Stomach (tissue), 9 donors: ENCODE results near the gene RETREG3. TPM values are rescaled to one million over a fixed set of nuclear protein-coding genes. Genes with fewer than 3 reads are reported as not detected.
A peak's percentile ranks its signal among the peaks of the same experiment; 100 is the strongest.
"Not testable (repeated sequence)": the region's sequence is repeated elsewhere in the genome, so short reads cannot be mapped to it uniquely, and the experiment has no call there.

Experiments used
- DNase-seq, 2 donors: peaks; one replicate each; pipeline versions ENCODE4 v3.0.0 to v3.0.0-alpha.2; 2013 to 2019
- H3K27ac ChIP-seq, 5 donors: fragments of 200-600 bp in 4 of 5; sonication (generic) in 4 of 5; one replicate each; pipeline ENCODE4 v1.5.1; 2013 to 2019; ENCODE audit warnings: mild to moderate bottlenecking in 1 of 5, moderate library complexity in 1 of 5
- H3K27me3 ChIP-seq, 3 donors: fragments of 200-600 bp; sonication (generic); one replicate each; pipeline ENCODE4 v1.5.1; 2017 to 2019; ENCODE audit warnings: mixed run types in 1 of 3
- H3K36me3 ChIP-seq, 4 donors: fragments of 200-600 bp; sonication (generic); 1 replicate in 3 of 4; 2 replicates in 1 of 4; pipeline ENCODE4 v1.5.1; 2016 to 2019
- H3K4me1 ChIP-seq, 4 donors: fragments of 200-600 bp; sonication (generic); one replicate each; pipeline ENCODE4 v1.5.1; 2016 to 2019
- H3K4me3 ChIP-seq, 4 donors: fragments of 200-600 bp; sonication (generic) in 3 of 4; one replicate each; pipeline ENCODE4 v1.5.1; 2016 to 2019; ENCODE audit warnings: mild to moderate bottlenecking in 1 of 4
- H3K9me3 ChIP-seq, 4 donors: fragments of 200-600 bp; sonication (generic); one replicate each; pipeline ENCODE4 v1.5.1; 2016 to 2019
- EP300 ChIP-seq: sonication (generic); formaldehyde crosslinking; IDR thresholded peaks from one replicate; pipeline ENCODE4 v1.6.1; 2017; ENCODE audit warnings: antibody characterized with exemption
- POLR2A ChIP-seq, 4 donors: fragments of 450-650 bp; IDR thresholded peaks; one replicate each; pipeline ENCODE4 v1.6.1; 2016; ENCODE audit warnings: antibody characterized with exemption in 4 of 4, control low read depth in 2 of 4, mild to moderate bottlenecking in 1 of 4, moderate library complexity in 1 of 4
- POLR2AphosphoS5 ChIP-seq, 3 donors: sonication (generic); formaldehyde crosslinking; IDR thresholded peaks; one replicate each; pipeline ENCODE4 v1.6.1; 2016; ENCODE audit warnings: antibody characterized with exemption in 3 of 3
- WGBS, 5 donors: extraction: QIAGEN DNeasy Blood & Tissue Kit in 3 of 5; methylation state at CpG; one replicate each; pipeline versions ENCODE4 v1.1.5 to v1.1.7; 2013 to 2018; 5-methylcytosine and 5-hydroxymethylcytosine counted together
- intact Hi-C: fragments of 100-400 bp; cut with DNase I; formaldehyde crosslinking; loops from one replicate; pipeline ENCODE4 v1.15.1; 2023; ENCODE audit warnings: low total_unique reads
- polyA plus RNA-seq, 3 donors: library from polyadenylated mRNA; stranded (reverse); fragments of 200-250 nt; gene quantifications; one replicate each; pipeline ENCODE4 v1.2.3, GENCODE V29; 2013
- total RNA-seq, 5 donors: library from RNA; depleted of rRNA; stranded (reverse); fragments of >200 nt; gene quantifications; one replicate each; pipeline versions ENCODE4 v1.1.0 to v1.2.3, GENCODE V29; 2014 to 2016
- TF ChIP-seq, protein P1 (sequence below), 7 experiments: fragments of 450-650 bp in 4 of 7; fragments of 200-600 bp in 3 of 7; sonication (generic) in 3 of 7; IDR thresholded peaks; one replicate each; pipeline ENCODE4 v1.5.1; 2016 to 2019; ENCODE audit warnings: antibody characterized with exemption in 7 of 7, control low read depth in 2 of 7, mild to moderate bottlenecking in 1 of 7
- donor health status: healthy with polysubstance abuse.
- donor health status: Bipolar disorder and iron deficiency.
- donor health status: healthy.

The RETREG3 gene
- total and polyA plus RNA-seq, 8 donors, result 9.5 to 74.8 (median 25.5) TPM

DNA sequence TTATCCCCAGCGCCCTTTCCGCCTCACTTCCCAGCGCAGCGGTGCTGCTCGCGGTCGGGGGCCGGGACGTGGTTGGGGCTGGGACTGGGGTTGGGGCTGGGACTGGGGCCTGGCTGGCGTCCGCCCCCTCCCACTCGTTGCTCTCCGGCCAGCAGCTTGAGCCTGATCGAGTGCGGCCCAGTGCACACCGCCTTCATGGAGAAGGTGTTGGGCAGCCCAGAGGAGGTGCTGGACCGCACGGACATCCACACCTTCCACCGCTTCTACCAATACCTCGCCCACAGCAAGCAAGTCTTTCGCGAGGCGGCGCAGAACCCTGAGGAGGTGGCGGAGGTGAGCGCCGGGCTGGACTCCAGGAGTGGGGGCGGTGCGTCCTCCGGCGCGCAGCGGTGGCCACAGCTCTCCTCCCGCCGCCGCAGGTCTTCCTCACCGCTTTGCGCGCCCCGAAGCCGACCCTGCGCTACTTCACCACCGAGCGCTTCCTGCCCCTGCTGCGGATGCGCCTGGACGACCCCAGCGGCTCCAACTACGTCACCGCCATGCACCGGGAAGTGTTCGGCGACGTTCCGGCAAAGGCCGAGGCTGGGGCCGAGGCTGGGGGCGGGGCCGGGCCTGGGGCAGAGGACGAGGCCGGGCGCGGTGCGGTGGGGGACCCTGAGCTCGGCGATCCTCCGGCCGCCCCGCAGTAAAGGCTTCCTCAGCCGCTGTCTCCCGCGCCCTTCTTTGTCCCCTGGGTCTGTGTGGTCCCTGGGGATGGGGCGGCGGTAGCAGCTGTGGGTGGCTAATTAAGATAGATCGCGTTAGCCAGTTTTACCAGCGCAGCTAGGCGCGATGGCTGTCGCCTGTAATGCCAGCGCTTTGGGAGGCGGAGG is 54.7 kb downstream of the RETREG3 start:
- 0 to 1% (median 0%) methylated on average over 30 to 82 of the region's 82 CpGs for WGBS, 5 donors
- H3K4me3 ChIP-seq, result peak overlapping the region; percentile 66 to 86 (median 76)
- TF ChIP-seq, protein P1, sequence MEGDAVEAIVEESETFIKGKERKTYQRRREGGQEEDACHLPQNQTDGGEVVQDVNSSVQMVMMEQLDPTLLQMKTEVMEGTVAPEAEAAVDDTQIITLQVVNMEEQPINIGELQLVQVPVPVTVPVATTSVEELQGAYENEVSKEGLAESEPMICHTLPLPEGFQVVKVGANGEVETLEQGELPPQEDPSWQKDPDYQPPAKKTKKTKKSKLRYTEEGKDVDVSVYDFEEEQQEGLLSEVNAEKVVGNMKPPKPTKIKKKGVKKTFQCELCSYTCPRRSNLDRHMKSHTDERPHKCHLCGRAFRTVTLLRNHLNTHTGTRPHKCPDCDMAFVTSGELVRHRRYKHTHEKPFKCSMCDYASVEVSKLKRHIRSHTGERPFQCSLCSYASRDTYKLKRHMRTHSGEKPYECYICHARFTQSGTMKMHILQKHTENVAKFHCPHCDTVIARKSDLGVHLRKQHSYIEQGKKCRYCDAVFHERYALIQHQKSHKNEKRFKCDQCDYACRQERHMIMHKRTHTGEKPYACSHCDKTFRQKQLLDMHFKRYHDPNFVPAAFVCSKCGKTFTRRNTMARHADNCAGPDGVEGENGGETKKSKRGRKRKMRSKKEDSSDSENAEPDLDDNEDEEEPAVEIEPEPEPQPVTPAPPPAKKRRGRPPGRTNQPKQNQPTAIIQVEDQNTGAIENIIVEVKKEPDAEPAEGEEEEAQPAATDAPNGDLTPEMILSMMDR (IDR thresholded peaks at IDR 0.05), result no peak
- peak; percentile 69 to 97 (median 94) for TF ChIP-seq POLR2AphosphoS5 (IDR thresholded peaks at IDR 0.05)
- peak in 2 of 4 donors; percentile 65 to 68 for TF ChIP-seq POLR2A (IDR thresholded peaks at IDR 0.05)
- TF ChIP-seq EP300, result no peak
- intact Hi-C loops, result no loop called here
- DNase-seq, result peak; percentile 88 to 97
- H3K9me3 ChIP-seq, result no peaks in the 10 kb centered on the region
- peak overlapping the region; percentile 88 to 93 (median 91) for H3K27ac ChIP-seq
- peaks cover 0 to 14% (median 6%) of the 10 kb centered on the region in 4 donors for H3K36me3 ChIP-seq
- peaks cover 19 to 40% (median 34%) of the 10 kb centered on the region in 4 donors for H3K4me1 ChIP-seq
- no peaks in the 10 kb centered on the region for H3K27me3 ChIP-seq

DNA sequence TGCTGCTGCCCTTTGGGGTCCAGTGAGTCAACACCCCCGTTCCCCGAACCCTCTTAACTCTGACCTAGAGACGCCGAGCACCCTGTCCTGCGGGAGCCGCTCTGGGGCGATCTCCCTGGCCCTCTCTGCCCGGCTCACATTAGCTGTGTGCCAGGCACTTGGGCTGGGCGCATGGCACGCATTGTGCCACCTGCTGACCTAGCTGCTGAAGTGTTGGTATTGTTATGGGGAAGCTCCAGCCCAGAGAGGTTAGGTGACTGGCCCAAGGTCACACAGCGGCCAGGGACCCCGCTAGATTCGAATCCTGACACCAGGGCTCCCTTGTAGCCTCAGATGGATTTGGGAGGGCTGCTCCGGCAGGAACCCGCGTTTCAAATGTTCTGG is 55.3 kb downstream of the RETREG3 start:
- intact Hi-C loops, result no loop called here
- 24 to 48% (median 38%) methylated on average over 10 to 16 of the region's 16 CpGs for WGBS, 5 donors

DNA sequence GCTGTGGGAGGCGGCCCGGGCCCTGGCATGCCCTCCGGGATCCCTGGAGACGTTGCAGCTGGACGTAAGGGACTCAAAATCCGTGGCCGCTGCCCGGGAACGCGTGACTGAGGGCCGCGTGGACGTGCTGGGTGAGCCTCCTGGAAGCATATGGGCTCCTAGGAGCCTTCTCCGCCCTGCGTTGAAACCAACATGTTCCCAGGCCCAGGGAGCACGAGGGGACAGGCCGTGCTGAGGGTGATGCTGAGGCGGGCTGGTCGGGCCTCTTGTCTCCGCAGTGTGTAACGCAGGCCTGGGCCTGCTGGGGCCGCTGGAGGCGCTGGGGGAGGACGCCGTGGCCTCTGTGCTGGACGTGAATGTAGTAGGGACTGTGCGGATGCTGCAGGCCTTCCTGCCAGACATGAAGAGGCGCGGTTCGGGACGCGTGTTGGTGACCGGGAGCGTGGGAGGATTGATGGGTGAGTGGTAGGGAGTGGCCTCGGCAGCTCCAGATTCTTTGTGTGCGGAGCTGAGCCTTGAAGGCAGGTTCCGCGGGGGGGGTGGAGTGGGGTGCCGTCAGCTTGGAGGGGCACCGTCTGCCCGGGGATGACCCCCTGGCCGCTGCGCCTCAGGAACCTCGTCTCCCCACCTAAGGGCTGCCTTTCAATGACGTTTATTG is 55.9 kb downstream of the RETREG3 start:
- peak overlapping the region; percentile 66 to 86 (median 76) for H3K4me3 ChIP-seq
- peak in 1 of 2 donors; percentile 53 for DNase-seq
- intact Hi-C loops, result no loop called here
- H3K4me1 ChIP-seq, result peaks cover 19 to 50% (median 40%) of the 10 kb centered on the region in 4 donors
- H3K27ac ChIP-seq, result peak overlapping the region in 4 of 5 donors; percentile 88 to 93 (median 92)
- WGBS, 5 donors, result 73 to 76% (median 75%) methylated on average over 23 to 45 of the region's 45 CpGs
- no peak for TF ChIP-seq POLR2AphosphoS5 (IDR thresholded peaks at IDR 0.05)
- no peak for TF ChIP-seq POLR2A (IDR thresholded peaks at IDR 0.05)
- no peak for TF ChIP-seq EP300
- TF ChIP-seq, protein P1 (IDR thresholded peaks at IDR 0.05), result no peak
- no peaks in the 10 kb centered on the region for H3K9me3 ChIP-seq
- H3K36me3 ChIP-seq, result peaks cover 0 to 14% (median 6%) of the 10 kb centered on the region in 4 donors
- no peaks in the 10 kb centered on the region for H3K27me3 ChIP-seq

More for the DNA sequence above, 55.3 kb downstream of the RETREG3 start:
- peak in 1 of 2 donors; percentile 48 for DNase-seq
- TF ChIP-seq POLR2A (IDR thresholded peaks at IDR 0.05) (no peak), EP300 (no peak), POLR2AphosphoS5 (IDR thresholded peaks at IDR 0.05) (no peak)
- TF ChIP-seq, protein P1 (IDR thresholded peaks at IDR 0.05), result no peak
- Histone ChIP-seq H3K4me1 (peaks cover 19 to 44% (median 34%) of the 10 kb centered on the region in 4 donors), H3K36me3 (peaks cover 0 to 14% (median 6%) of the 10 kb centered on the region in 4 donors), H3K27me3 (no peaks in the 10 kb centered on the region), H3K9me3 (no peaks in the 10 kb centered on the region), H3K27ac (peak overlapping the region; percentile 88 to 93 (median 91)), H3K4me3 (peak overlapping the region; percentile 66 to 86 (median 76))

DNA sequence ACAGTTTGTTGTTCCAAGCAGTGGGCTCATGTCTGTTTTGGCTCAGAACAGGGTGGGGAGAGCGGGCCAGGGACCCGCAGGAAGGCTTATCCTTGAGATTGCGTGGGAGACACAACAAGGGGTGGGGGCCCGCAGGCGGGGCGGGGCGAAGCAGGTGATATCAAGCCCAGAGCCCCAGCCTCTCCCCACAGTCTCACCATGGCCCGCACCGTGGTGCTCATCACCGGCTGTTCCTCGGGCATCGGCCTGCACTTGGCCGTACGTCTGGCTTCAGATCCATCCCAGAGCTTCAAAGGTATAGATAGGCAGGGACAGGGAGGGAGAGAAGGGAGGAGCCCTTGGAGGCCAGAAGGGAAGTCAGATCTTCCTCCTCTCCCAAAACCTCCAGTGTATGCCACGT is 56.4 kb downstream of the RETREG3 start, which contains the start of gene HSD17B1:
TSS of gene HSD17B1 (plus strand) at position 188 of the 400 bp plus-strand sequence. CDS start at position 199, 11 bp downstream.
- Histone ChIP-seq H3K4me3 (peak within 1 kb of the TSS; percentile 66 to 86 (median 76)), H3K4me1 (peaks cover 22 to 55% (median 46%) of the 10 kb centered on the region in 4 donors), H3K36me3 (peaks cover 0 to 14% (median 6%) of the 10 kb centered on the region in 4 donors), H3K27ac (peak within 1 kb of the TSS in 4 of 5 donors; percentile 88 to 93 (median 92))
- H3K27me3 ChIP-seq, intact Hi-C loops, H3K9me3 ChIP-seq, DNase-seq: not testable (repeated sequence)
- 88 to 93% (median 90%) methylated on average over 9 to 15 of the region's 15 CpGs for WGBS, 5 donors
